ENCODE results near the gene PAX8. TPM values are rescaled to one million over a fixed set of nuclear protein-coding genes. Genes with fewer than 3 reads are reported as not detected.

Gene PAX8
- total RNA-seq, 1 experiment from 2014 or later, result 3.4 TPM

DNA sequence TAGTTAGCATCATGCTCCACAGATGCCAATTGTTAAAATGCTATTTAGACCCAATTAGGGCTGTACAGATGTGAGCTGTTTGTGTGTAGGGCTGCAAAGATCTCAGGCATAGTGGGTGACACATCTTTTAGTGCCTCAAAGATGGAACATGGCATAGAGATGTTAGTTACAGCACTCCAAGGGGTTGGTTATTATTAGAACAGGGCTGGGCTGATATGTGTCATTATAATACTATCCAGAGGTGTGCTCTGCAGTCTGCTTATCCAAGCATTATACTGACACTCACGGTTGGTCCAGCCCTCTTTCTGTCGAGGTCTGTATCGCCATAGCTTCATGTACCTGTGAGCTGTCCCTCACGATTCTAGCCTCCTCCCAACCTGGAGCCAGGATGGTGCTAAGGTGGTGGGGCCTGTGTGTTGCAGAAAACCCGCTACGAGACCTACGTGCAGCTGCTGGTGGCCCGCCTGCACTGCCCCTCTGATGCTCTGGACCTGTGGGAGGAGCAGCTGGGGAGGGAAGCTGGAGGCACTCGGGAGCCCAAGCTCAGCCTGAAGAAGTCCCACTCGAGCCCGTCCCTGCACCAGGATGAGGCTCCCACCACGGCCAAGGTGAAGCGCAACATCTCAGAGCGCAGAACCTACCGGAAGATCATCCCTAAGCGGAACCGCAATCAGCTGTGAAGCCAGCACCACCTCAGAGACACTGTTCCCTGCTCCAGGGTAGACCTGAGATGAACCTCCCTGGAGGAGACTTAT, 77.8 kb downstream of the PAX8 start:
- H3K9me3 ChIP-seq (ENCODE audit: low read length), result no peaks in the 10 kb centered on the region
- no peaks in the 10 kb centered on the region for H3K27me3 ChIP-seq (ENCODE audit: low read length)
- ATAC-seq (no peak), DNase-seq (peak; percentile 37)
- no peaks in the 10 kb centered on the region; the same call in 1 of the 2 replicates for H3K36me3 ChIP-seq (ENCODE audit: low read depth, low read length)
- H3K4me3 ChIP-seq (ENCODE audit: low read length), result no peak overlapping the region
- no peaks in the 10 kb centered on the region for H3K9me2 ChIP-seq (replicated peaks; ENCODE audit: low read length)
- H3K79me2 ChIP-seq (ENCODE audit: low read length), result peaks cover 25% of the 10 kb centered on the region
- BruUV-seq (replicated peaks), result no TSS peak
- intact Hi-C loops (cut with micrococcal nuclease), result no loop called here
- no peaks in the 10 kb centered on the region for H3F3A ChIP-seq (ENCODE audit: low read length, unreplicated experiment)
- no peak overlapping the region for H3K9ac ChIP-seq (ENCODE audit: low read length)
- peaks cover 18% of the 10 kb centered on the region for H3K4me1 ChIP-seq (ENCODE audit: insufficient read depth, low read length)
- H3K27ac ChIP-seq (ENCODE audit: low read length), result no peak overlapping the region
- TF ChIP-seq EZH2 (IDR thresholded peaks at IDR 0.05; ENCODE audit: low read length, unreplicated experiment), result no peak
- TF ChIP-seq, protein P1, sequence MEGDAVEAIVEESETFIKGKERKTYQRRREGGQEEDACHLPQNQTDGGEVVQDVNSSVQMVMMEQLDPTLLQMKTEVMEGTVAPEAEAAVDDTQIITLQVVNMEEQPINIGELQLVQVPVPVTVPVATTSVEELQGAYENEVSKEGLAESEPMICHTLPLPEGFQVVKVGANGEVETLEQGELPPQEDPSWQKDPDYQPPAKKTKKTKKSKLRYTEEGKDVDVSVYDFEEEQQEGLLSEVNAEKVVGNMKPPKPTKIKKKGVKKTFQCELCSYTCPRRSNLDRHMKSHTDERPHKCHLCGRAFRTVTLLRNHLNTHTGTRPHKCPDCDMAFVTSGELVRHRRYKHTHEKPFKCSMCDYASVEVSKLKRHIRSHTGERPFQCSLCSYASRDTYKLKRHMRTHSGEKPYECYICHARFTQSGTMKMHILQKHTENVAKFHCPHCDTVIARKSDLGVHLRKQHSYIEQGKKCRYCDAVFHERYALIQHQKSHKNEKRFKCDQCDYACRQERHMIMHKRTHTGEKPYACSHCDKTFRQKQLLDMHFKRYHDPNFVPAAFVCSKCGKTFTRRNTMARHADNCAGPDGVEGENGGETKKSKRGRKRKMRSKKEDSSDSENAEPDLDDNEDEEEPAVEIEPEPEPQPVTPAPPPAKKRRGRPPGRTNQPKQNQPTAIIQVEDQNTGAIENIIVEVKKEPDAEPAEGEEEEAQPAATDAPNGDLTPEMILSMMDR (conservative IDR thresholded peaks at IDR 0.05; ENCODE audit: low read depth, low read length), result no peak
- TF ChIP-seq EZH2phosphoT487 (IDR thresholded peaks at IDR 0.05; ENCODE audit: borderline replicate concordance, low read length), result no peak
- no peak overlapping the region for H2AFZ ChIP-seq (ENCODE audit: low read length)
- H3K4me2 ChIP-seq (ENCODE audit: low read length), result peak overlapping the region; percentile 84
- ChIA-PET POLR2A (ENCODE audit: unreplicated experiment) (no interaction called here), CTCF (no interaction called here)
- no peaks in the 10 kb centered on the region for H4K20me1 ChIP-seq (ENCODE audit: low read length)

DNA sequence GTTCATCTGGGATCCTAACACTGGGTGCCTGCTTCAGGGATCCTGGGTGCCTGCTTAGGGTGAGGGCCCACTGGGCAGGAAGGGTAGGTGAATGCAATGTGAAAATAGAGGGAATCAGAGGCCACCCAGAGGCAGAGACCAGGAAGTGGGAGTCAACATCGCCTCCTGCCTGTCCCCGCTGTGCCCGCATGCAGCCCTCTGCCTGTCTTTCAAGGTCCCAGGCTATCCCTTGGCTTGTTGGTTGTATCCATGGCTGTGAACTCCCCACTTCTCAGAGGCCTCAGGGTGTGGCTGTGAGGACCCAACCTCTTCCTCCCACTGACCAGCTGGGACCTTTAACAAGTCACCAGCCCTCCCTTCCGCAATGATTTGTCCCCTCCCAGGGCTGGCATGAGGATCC, 78.5 kb downstream of the PAX8 start:
- DNase-seq (peak; percentile 13), ATAC-seq (no peak)
- H3K27ac ChIP-seq (ENCODE audit: low read length), result no peak overlapping the region
- H2AFZ ChIP-seq (ENCODE audit: low read length), result no peak overlapping the region
- H3K4me2 ChIP-seq (ENCODE audit: low read length), result peak overlapping the region; percentile 84
- 0 out of 2 replicates have a peak overlapping the region, but pooled peaks have one; percentile 18 for H3K4me3 ChIP-seq (ENCODE audit: low read length)
- H3K4me1 ChIP-seq (ENCODE audit: insufficient read depth, low read length), result peaks cover 18% of the 10 kb centered on the region
- H3K9me3 ChIP-seq (ENCODE audit: low read length), result no peaks in the 10 kb centered on the region
- no peaks in the 10 kb centered on the region for H3K27me3 ChIP-seq (ENCODE audit: low read length)
- POLR2A ChIA-PET (ENCODE audit: unreplicated experiment), result no interaction called here
- no peaks in the 10 kb centered on the region; the same call in 1 of the 2 replicates for H3K36me3 ChIP-seq (ENCODE audit: low read depth, low read length)
- H4K20me1 ChIP-seq (ENCODE audit: low read length), result no peaks in the 10 kb centered on the region
- no TSS peak for BruUV-seq (replicated peaks)
- no peaks in the 10 kb centered on the region for H3F3A ChIP-seq (ENCODE audit: low read length, unreplicated experiment)
- H3K79me2 ChIP-seq (ENCODE audit: low read length), result peaks cover 25% of the 10 kb centered on the region
- intact Hi-C loops (cut with micrococcal nuclease), result no loop called here
- TF ChIP-seq EZH2 (IDR thresholded peaks at IDR 0.05; ENCODE audit: low read length, unreplicated experiment), result no peak
- TF ChIP-seq, protein P1 (conservative IDR thresholded peaks at IDR 0.05; ENCODE audit: low read depth, low read length), result peak; percentile 47; the same call in 1 of the 2 replicates
- H3K9me2 ChIP-seq (replicated peaks; ENCODE audit: low read length), result no peaks in the 10 kb centered on the region
- CTCF ChIA-PET, result no interaction called here
- H3K9ac ChIP-seq (ENCODE audit: low read length), result peak overlapping the region; percentile 82; the same call in 1 of the 2 replicates
